HepG2 (cell line): ENCODE results near the gene CHST1. TPM values are rescaled to one million over a fixed set of nuclear protein-coding genes. Genes with fewer than 3 reads are reported as not detected.
A peak's percentile ranks its signal among the peaks of the same experiment; 100 is the strongest.

Experiments
- ATAC-seq: fragments of 200-7000 bp; cut with Tn5 transposase; 3 replicates; pipeline ENCODE4 v1.9.1; 2020; ENCODE audit warnings: mild to moderate bottlenecking, moderate library complexity
- BruUV-seq: library from RNA; stranded (reverse); fragments of 400-500 nt; replicated peaks from 2 replicates; lab custom pipeline; 2021; lab: Mats Ljungman, UMichigan
- CTCF ChIA-PET: fragments of 300-600 bp; formaldehyde crosslinking; extraction: SDS; loops from one replicate; lab custom pipeline; 2021; ENCODE audit warnings: low total read pairs, inconsistent platforms, low intra/inter-chr PET ratio; lab: Yijun Ruan, JAX
- POLR2A ChIA-PET: fragments of 350-600 bp; sonication (Branson Sonifier 250); formaldehyde crosslinking; loops from one replicate; lab custom pipeline; 2020; ENCODE audit warnings: antibody characterized with exemption, inconsistent platforms; lab: Yijun Ruan, JAX
- DNase-seq: peaks from one replicate; pipeline ENCODE4 v3.0.0-alpha.2; 2015; ENCODE audit warnings: low spot score
- FAIRE-seq: peaks from 3 replicates; lab custom pipeline; 2011; peaks lifted over from hg19 to GRCh38; lab: Jason Lieb, UNC
- H2AFZ ChIP-seq: one replicate; pipeline ENCODE4 v1.6.1; 2011; ENCODE audit warnings: low read length, inconsistent platforms
- H3K27ac ChIP-seq: fragments of 300-600 bp; 3 replicates; pipeline ENCODE4 v1.8.0; 2011; ENCODE audit warnings: mixed run types, mild to moderate bottlenecking, mixed read lengths, low read length, inconsistent platforms; ENCODE audit not compliant: insufficient read depth; ENCODE audit errors: extremely low read length
- H3K27me3 ChIP-seq, 2 experiments: fragments of 200-600 bp in 1 of 2; 2 replicates in 1 of 2; 3 replicates in 1 of 2; pipeline versions ENCODE4 v1.6.0 to v1.8.0; 2011; ENCODE audit warnings: low read length in 2 of 2, mild to moderate bottlenecking in 2 of 2, moderate library complexity in 2 of 2, inconsistent platforms in 1 of 2; ENCODE audit not compliant: insufficient read depth in 2 of 2, control insufficient read depth in 1 of 2
- H3K36me3 ChIP-seq, 2 experiments: fragments of 200-600 bp in 1 of 2; replicated peaks in 1 of 2; 2 replicates in 1 of 2; 3 replicates in 1 of 2; pipeline versions ENCODE4 v1.5.1 to v1.8.0; 2011; ENCODE audit warnings: low read length in 2 of 2, inconsistent platforms in 1 of 2; ENCODE audit not compliant: insufficient read depth in 2 of 2, control insufficient read depth in 1 of 2
- H3K4me1 ChIP-seq: 2 replicates; pipeline ENCODE4 v1.5.1; 2012; ENCODE audit warnings: low read length, inconsistent platforms; ENCODE audit not compliant: insufficient read depth
- H3K4me2 ChIP-seq: 2 replicates; pipeline ENCODE4 v1.6.0; 2011; ENCODE audit warnings: low read depth, low read length, inconsistent platforms
- H3K4me3 ChIP-seq, 3 experiments: fragments of 200-600 bp in 1 of 3; sonication (generic), shearing (Covaris generic) in 1 of 3; replicated peaks in 1 of 3; 2 replicates each; pipeline ENCODE4 v1.5.1; 2011 to 2016; ENCODE audit warnings: low read length in 3 of 3, inconsistent platforms in 2 of 3, low read depth in 2 of 3, mild to moderate bottlenecking in 2 of 3, control low read depth in 1 of 3, mixed read lengths in 1 of 3; ENCODE audit not compliant: insufficient read depth in 1 of 3
- H3K79me2 ChIP-seq: one replicate; pipeline ENCODE4 v1.6.1; 2011; ENCODE audit warnings: low read length, inconsistent platforms; ENCODE audit not compliant: insufficient read depth
- H3K9ac ChIP-seq: 2 replicates; pipeline ENCODE4 v1.6.0; 2011; ENCODE audit warnings: mild to moderate bottlenecking, low read depth, low read length, inconsistent platforms; ENCODE audit not compliant: insufficient read depth
- H3K9me3 ChIP-seq: 2 replicates; pipeline ENCODE4 v1.5.1; 2012; ENCODE audit warnings: mild to moderate bottlenecking, low read length
- H4K20me1 ChIP-seq: 2 replicates; pipeline ENCODE4 v1.6.0; 2011; ENCODE audit warnings: inconsistent platforms, mild to moderate bottlenecking, low read length, moderate library complexity; ENCODE audit not compliant: insufficient read depth
- ARNT ChIP-seq: fragments of 450-650 bp; IDR thresholded peaks from 2 replicates; pipeline ENCODE4 v1.6.1; 2017
- E2F2 ChIP-seq: sonication (generic); formaldehyde crosslinking; IDR thresholded peaks from 2 replicates; pipeline ENCODE4 v1.4.0; 2020; ENCODE audit warnings: missing genetic modification reagents, borderline replicate concordance
- EZH2 ChIP-seq: conservative IDR thresholded peaks from 2 replicates; pipeline ENCODE4 v1.6.1; 2012; ENCODE audit warnings: mild to moderate bottlenecking, low read depth, low read length, moderate library complexity
- MTF2 ChIP-seq: sonication (generic); formaldehyde crosslinking; IDR thresholded peaks from 2 replicates; pipeline ENCODE4 v1.5.0; 2020; ENCODE audit warnings: missing genetic modification reagents, borderline replicate concordance
- ZNF17 ChIP-seq: sonication (generic); formaldehyde crosslinking; IDR thresholded peaks from 2 replicates; pipeline ENCODE4 v1.5.0; 2020; ENCODE audit warnings: mild to moderate bottlenecking, missing genetic modification reagents
- ZNF800 ChIP-seq: sonication (generic); formaldehyde crosslinking; IDR thresholded peaks from 2 replicates; pipeline ENCODE4 v1.4.0; 2020; ENCODE audit warnings: missing genetic modification reagents
- WGBS: methylation state at CpG from one replicate; pipeline ENCODE4 v1.1.6; 2017; ENCODE audit warnings: low lambda C conversion rate; 5-methylcytosine and 5-hydroxymethylcytosine counted together
- in situ Hi-C: cut with HindIII; loops from 2 replicates; pipeline ENCODE4 v1.10.0; 2017; ENCODE audit warnings: low pct_unique_long_range_greater_than_20kb; ENCODE audit not compliant: extremely low pct_ligation_motif_present
- intact Hi-C: fragments of 100-400 bp; cut with micrococcal nuclease; formaldehyde crosslinking; loops from one replicate; pipeline ENCODE4 v1.10.0; 2022; ENCODE audit not compliant: unreplicated experiment
- polyA plus RNA-seq, 8 experiments: library from polyadenylated mRNA; depleted of rRNA in 3 of 8; stranded (reverse) in 7 of 8; unstranded in 1 of 8; fragments of >200 nt; fragmentation: Illumina TruSeq in 4 of 8; extraction: Trizol in 4 of 8; gene quantifications; 2 replicates each; pipeline versions ENCODE4 v1.2.1 to v1.2.3, GENCODE V29; 2011 to 2016; ENCODE audit warnings: low read depth in 4 of 8, missing spikeins in 1 of 8, mixed read lengths in 1 of 8; ENCODE audit not compliant: insufficient read depth in 1 of 8
- total RNA-seq, 5 experiments: library from RNA; depleted of rRNA; stranded (reverse); fragments of >200 nt; fragmentation: Illumina TruSeq; extraction: Trizol; gene quantifications; 2 replicates each; pipeline ENCODE4 v1.2.3, GENCODE V29; 2016; ENCODE audit warnings: low read depth in 1 of 5

The CHST1 gene
- total and polyA plus RNA-seq, 2 of the 13 experiments (the other 11 are each of a cell fraction or from before 2014, with no cell fraction given): not detected

- Histone ChIP-seq H3K79me2 (no peaks in the 10 kb centered on the region), H3K36me3 (no peaks in the 10 kb centered on the region), H2AFZ (no peak overlapping the region), H3K9me3 (no peaks in the 10 kb centered on the region), H3K4me1 (no peaks in the 10 kb centered on the region), H3K27ac (no peak overlapping the region), H3K4me3 (no peak overlapping the region; a peak in 1 of 6 replicates), H4K20me1 (peaks cover 8% of the 10 kb centered on the region; the same call in 1 of the 2 replicates), H3K4me2 (no peak overlapping the region), H3K27me3 (peaks cover 33 to 84% of the 10 kb centered on the region in 2 experiments), H3K9ac (no peak overlapping the region)
- 23% methylated on average over 6 of the region's 10 CpGs for WGBS
- no peak for FAIRE-seq
- DNase-seq: no peak
- ATAC-seq: no peak; the same call in 2 of the 3 replicates
- CTCF ChIA-PET: no interaction called here
- intact Hi-C loops: no loop called here
- BruUV-seq: no TSS peak
- TF ChIP-seq E2F2 (CRISPR knock-in tag): no peak
- peak; percentile 84; the same call in 1 of the 2 replicates for TF ChIP-seq EZH2
- TF ChIP-seq ZNF17: no peak
- POLR2A ChIA-PET: no interaction called here
- in situ Hi-C loops: no loop called here
These were observed 668 bp upstream of the CHST1 start for GRCh38 chr11:45665933-45666647.

- WGBS: 12% methylated on average over 5 of the region's 76 CpGs
- H4K20me1 ChIP-seq: peaks cover 8% of the 10 kb centered on the region; the same call in 1 of the 2 replicates
- no peaks in the 10 kb centered on the region for H3K4me1 ChIP-seq
- H3K9ac ChIP-seq: no peak overlapping the region
- FAIRE-seq (no peak), ATAC-seq (0 out of 3 replicates have a peak, but pooled peaks have one; percentile 7), DNase-seq (no peak)
- intact Hi-C loops (no loop called here), in situ Hi-C loops (no loop called here)
- peak overlapping the region; percentile 42 for H3K4me2 ChIP-seq
- H3K27me3 ChIP-seq: peaks cover 29 to 93% of the 10 kb centered on the region in 2 experiments
- peak overlapping the region in 1 of 3 experiments; percentile 54; a peak in 1 of 6 replicates for H3K4me3 ChIP-seq
- no peaks in the 10 kb centered on the region for H3K36me3 ChIP-seq
- no peak overlapping the region for H2AFZ ChIP-seq
- H3K27ac ChIP-seq: no peak overlapping the region
- ChIA-PET POLR2A (no interaction called here), CTCF (no interaction called here)
- no peaks in the 10 kb centered on the region for H3K79me2 ChIP-seq
- TF ChIP-seq MTF2 (CRISPR knock-in tag) (0 out of 2 replicates have a peak, but pooled peaks have one; percentile 56), ZNF800 (0 out of 2 replicates have a peak, but pooled peaks have one; percentile 24), ARNT (no peak)
- no TSS peak for BruUV-seq
- H3K9me3 ChIP-seq: no peaks in the 10 kb centered on the region
These were observed 831 bp downstream of the CHST1 start for GRCh38 chr11:45664376-45665205.
